Rectal smooth muscle tissue (tissue), 1 donor: ENCODE results near the gene SLC30A10.

Experiments
- H3K27ac ChIP-seq: one replicate; pipeline ENCODE4 v1.7.0; 2013; ENCODE audit warnings: low read depth, low read length, inconsistent platforms
- H3K27me3 ChIP-seq: one replicate; pipeline ENCODE4 v1.7.0; 2013; ENCODE audit warnings: low read length; ENCODE audit not compliant: control insufficient read depth, insufficient read depth
- H3K36me3 ChIP-seq: one replicate; pipeline ENCODE4 v1.7.0; 2013; ENCODE audit warnings: low read length; ENCODE audit not compliant: control insufficient read depth, insufficient read depth
- H3K4me1 ChIP-seq: one replicate; pipeline ENCODE4 v1.7.0; 2013; ENCODE audit warnings: low read length; ENCODE audit not compliant: control insufficient read depth, insufficient read depth
- H3K4me3 ChIP-seq: one replicate; pipeline ENCODE4 v1.7.0; 2013; ENCODE audit warnings: low read length
- H3K9ac ChIP-seq: one replicate; pipeline ENCODE4 v1.7.0; 2013; ENCODE audit warnings: low read length

Gene SLC30A10

GRCh38 chr1:219927956-219928790, at the start of gene SLC30A10:
TSS of gene SLC30A10 (minus strand) at chr1:219928557. CDS start at chr1:219928440, 117 bp downstream.
- no peak within 1 kb of the TSS for H3K27ac ChIP-seq
- H3K4me3 ChIP-seq, result peak within 1 kb of the TSS; percentile 58
- peaks cover 6% of the 10 kb centered on the region for H3K27me3 ChIP-seq
- no peak within 1 kb of the TSS for H3K9ac ChIP-seq
- H3K4me1 ChIP-seq, result no peaks in the 10 kb centered on the region
- no peaks in the 10 kb centered on the region for H3K36me3 ChIP-seq

GRCh38 chr1:219973213-219973612, 44.9 kb upstream of the SLC30A10 start:
- H3K27me3 ChIP-seq, result no peaks in the 10 kb centered on the region

GRCh38 chr1:219967361-219967760, 39.0 kb upstream of the SLC30A10 start:
- H3K36me3 ChIP-seq, result peaks cover 8% of the 10 kb centered on the region
- H3K27ac ChIP-seq, result no peak overlapping the region
- H3K4me1 ChIP-seq, result no peaks in the 10 kb centered on the region
- H3K27me3 ChIP-seq, result no peaks in the 10 kb centered on the region
- no peak overlapping the region for H3K4me3 ChIP-seq
- H3K9ac ChIP-seq, result no peak overlapping the region

More at GRCh38 chr1:219973213-219973612, 44.9 kb upstream of the SLC30A10 start:
- H3K36me3 ChIP-seq, result peaks cover 13% of the 10 kb centered on the region
- no peak overlapping the region for H3K27ac ChIP-seq
- H3K9ac ChIP-seq, result no peak overlapping the region
- no peak overlapping the region for H3K4me3 ChIP-seq
- H3K4me1 ChIP-seq, result no peaks in the 10 kb centered on the region

- H3K27ac ChIP-seq, result no peak overlapping the region
- H3K9ac ChIP-seq, result no peak overlapping the region
- no peak overlapping the region for H3K4me3 ChIP-seq
- H3K4me1 ChIP-seq, result no peaks in the 10 kb centered on the region
- no peaks in the 10 kb centered on the region for H3K27me3 ChIP-seq
- H3K36me3 ChIP-seq, result peaks cover 8% of the 10 kb centered on the region
Observed at GRCh38 chr1:219966071-219966349, 37.7 kb upstream of the SLC30A10 start.

- Histone ChIP-seq H3K4me3 (no peak overlapping the region), H3K27ac (no peak overlapping the region), H3K36me3 (peaks cover 8% of the 10 kb centered on the region), H3K27me3 (no peaks in the 10 kb centered on the region), H3K9ac (no peak overlapping the region), H3K4me1 (no peaks in the 10 kb centered on the region)
Observed at GRCh38 chr1:219965285-219966070, 37.1 kb upstream of the SLC30A10 start.

- Histone ChIP-seq H3K27ac (no peak overlapping the region), H3K4me3 (no peak overlapping the region), H3K36me3 (peaks cover 2% of the 10 kb centered on the region), H3K27me3 (no peaks in the 10 kb centered on the region), H3K9ac (no peak overlapping the region), H3K4me1 (no peaks in the 10 kb centered on the region)
Observed at GRCh38 chr1:219963432-219963831, 35.1 kb upstream of the SLC30A10 start.

- no peak overlapping the region for H3K9ac ChIP-seq
- H3K27me3 ChIP-seq, result no peaks in the 10 kb centered on the region
- H3K27ac ChIP-seq, result no peak overlapping the region
Observed at GRCh38 chr1:219961684-219962083, 33.3 kb upstream of the SLC30A10 start.

GRCh38 chr1:219959540-219960203, 31.3 kb upstream of the SLC30A10 start:
- Histone ChIP-seq H3K4me3 (no peak overlapping the region), H3K36me3 (no peaks in the 10 kb centered on the region), H3K4me1 (no peaks in the 10 kb centered on the region), H3K9ac (no peak overlapping the region), H3K27ac (no peak overlapping the region), H3K27me3 (no peaks in the 10 kb centered on the region)

More at GRCh38 chr1:219961684-219962083, 33.3 kb upstream of the SLC30A10 start:
- Histone ChIP-seq H3K4me3 (no peak overlapping the region), H3K36me3 (no peaks in the 10 kb centered on the region), H3K4me1 (no peaks in the 10 kb centered on the region)

GRCh38 chr1:219958875-219959417, 30.6 kb upstream of the SLC30A10 start:
- Histone ChIP-seq H3K4me3 (no peak overlapping the region), H3K4me1 (no peaks in the 10 kb centered on the region), H3K27ac (no peak overlapping the region), H3K9ac (no peak overlapping the region), H3K27me3 (no peaks in the 10 kb centered on the region), H3K36me3 (no peaks in the 10 kb centered on the region)

GRCh38 chr1:219954736-219955421, 26.5 kb upstream of the SLC30A10 start:
- H3K9ac ChIP-seq, result no peak overlapping the region
- no peaks in the 10 kb centered on the region for H3K36me3 ChIP-seq
- no peaks in the 10 kb centered on the region for H3K27me3 ChIP-seq
- H3K4me1 ChIP-seq, result no peaks in the 10 kb centered on the region
- no peak overlapping the region for H3K27ac ChIP-seq
- no peak overlapping the region for H3K4me3 ChIP-seq

- Histone ChIP-seq H3K27ac (no peak overlapping the region), H3K27me3 (no peaks in the 10 kb centered on the region), H3K36me3 (no peaks in the 10 kb centered on the region), H3K4me1 (no peaks in the 10 kb centered on the region), H3K9ac (no peak overlapping the region), H3K4me3 (no peak overlapping the region)
Observed at GRCh38 chr1:219954052-219954451, 25.7 kb upstream of the SLC30A10 start.

GRCh38 chr1:219952361-219952760, 24.0 kb upstream of the SLC30A10 start:
- H3K36me3 ChIP-seq, result no peaks in the 10 kb centered on the region
- no peak overlapping the region for H3K9ac ChIP-seq
- no peaks in the 10 kb centered on the region for H3K4me1 ChIP-seq
- no peak overlapping the region for H3K27ac ChIP-seq
- H3K27me3 ChIP-seq, result no peaks in the 10 kb centered on the region
- H3K4me3 ChIP-seq, result no peak overlapping the region
